HL-60 (cell line): ENCODE results near the gene IGLON5.

Source experiments
- DNase-seq, 2 experiments: peaks; one replicate each; pipeline ENCODE4 v3.0.0-alpha.2; 2010 to 2020; ENCODE audit warnings: low read depth in 1 of 2, low spot score in 1 of 2
- H3K27ac ChIP-seq: fragments of 250-450 bp; sonication (Bioruptor Pico); replicated peaks from 2 replicates; pipeline ENCODE4 v1.5.1; 2020; ENCODE audit warnings: mild to moderate bottlenecking, moderate library complexity
- H3K27me3 ChIP-seq: fragments of 250-450 bp; sonication (Bioruptor Pico); 2 replicates; pipeline ENCODE4 v1.5.1; 2021; ENCODE audit warnings: mild to moderate bottlenecking, moderate library complexity; ENCODE audit not compliant: insufficient read depth, poor library complexity, severe bottlenecking
- H3K4me3 ChIP-seq: replicated peaks from 2 replicates; pipeline ENCODE4 v1.5.1; 2011; ENCODE audit warnings: mild to moderate bottlenecking, control low read depth, low read length; ENCODE audit not compliant: insufficient read depth
- GABPA ChIP-seq: IDR thresholded peaks from 2 replicates; pipeline ENCODE4 v1.6.1; 2012; ENCODE audit warnings: low read depth
- POLR2AphosphoS5 ChIP-seq: IDR thresholded peaks from 2 replicates; pipeline ENCODE4 v1.6.1; 2012; ENCODE audit warnings: low read depth
- SPI1 ChIP-seq: IDR thresholded peaks from 2 replicates; pipeline ENCODE4 v1.6.1; 2012; ENCODE audit warnings: low read depth, mild to moderate bottlenecking, borderline replicate concordance
- TF ChIP-seq, protein P1 (sequence below): IDR thresholded peaks from 2 replicates; pipeline ENCODE4 v1.6.1; 2012; ENCODE audit warnings: low read depth; ENCODE audit not compliant: insufficient replicate concordance
- TF ChIP-seq, protein P2 (sequence below): IDR thresholded peaks from one replicate; pipeline ENCODE4 v1.5.1; 2011; ENCODE audit warnings: low read length, control low read depth, inconsistent platforms; ENCODE audit not compliant: insufficient read depth

The IGLON5 gene

DNA sequence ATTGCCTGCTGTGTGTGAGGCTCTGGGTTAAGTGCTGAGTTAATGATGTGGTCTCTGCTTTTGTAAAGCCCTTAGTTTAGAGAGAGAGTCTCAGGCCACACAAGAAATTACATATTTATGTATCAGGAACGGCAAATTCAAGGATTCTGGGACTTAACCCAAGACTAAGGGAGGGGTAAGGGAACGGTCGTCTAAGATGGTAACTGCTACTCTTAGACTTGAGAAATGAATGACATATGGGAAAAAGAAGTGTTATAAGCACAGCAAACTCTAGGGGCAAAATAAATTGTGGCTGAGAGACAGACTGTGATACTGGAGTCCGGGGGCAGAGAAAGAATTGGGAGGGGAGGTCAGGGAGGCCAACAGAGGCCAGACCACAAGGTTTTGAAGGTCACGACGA, 20.3 kb downstream of the IGLON5 start:
- no peak overlapping the region for H3K4me3 ChIP-seq
- no peak for DNase-seq
- peaks cover 8% of the 10 kb centered on the region for H3K27me3 ChIP-seq
- TF ChIP-seq, protein P1, sequence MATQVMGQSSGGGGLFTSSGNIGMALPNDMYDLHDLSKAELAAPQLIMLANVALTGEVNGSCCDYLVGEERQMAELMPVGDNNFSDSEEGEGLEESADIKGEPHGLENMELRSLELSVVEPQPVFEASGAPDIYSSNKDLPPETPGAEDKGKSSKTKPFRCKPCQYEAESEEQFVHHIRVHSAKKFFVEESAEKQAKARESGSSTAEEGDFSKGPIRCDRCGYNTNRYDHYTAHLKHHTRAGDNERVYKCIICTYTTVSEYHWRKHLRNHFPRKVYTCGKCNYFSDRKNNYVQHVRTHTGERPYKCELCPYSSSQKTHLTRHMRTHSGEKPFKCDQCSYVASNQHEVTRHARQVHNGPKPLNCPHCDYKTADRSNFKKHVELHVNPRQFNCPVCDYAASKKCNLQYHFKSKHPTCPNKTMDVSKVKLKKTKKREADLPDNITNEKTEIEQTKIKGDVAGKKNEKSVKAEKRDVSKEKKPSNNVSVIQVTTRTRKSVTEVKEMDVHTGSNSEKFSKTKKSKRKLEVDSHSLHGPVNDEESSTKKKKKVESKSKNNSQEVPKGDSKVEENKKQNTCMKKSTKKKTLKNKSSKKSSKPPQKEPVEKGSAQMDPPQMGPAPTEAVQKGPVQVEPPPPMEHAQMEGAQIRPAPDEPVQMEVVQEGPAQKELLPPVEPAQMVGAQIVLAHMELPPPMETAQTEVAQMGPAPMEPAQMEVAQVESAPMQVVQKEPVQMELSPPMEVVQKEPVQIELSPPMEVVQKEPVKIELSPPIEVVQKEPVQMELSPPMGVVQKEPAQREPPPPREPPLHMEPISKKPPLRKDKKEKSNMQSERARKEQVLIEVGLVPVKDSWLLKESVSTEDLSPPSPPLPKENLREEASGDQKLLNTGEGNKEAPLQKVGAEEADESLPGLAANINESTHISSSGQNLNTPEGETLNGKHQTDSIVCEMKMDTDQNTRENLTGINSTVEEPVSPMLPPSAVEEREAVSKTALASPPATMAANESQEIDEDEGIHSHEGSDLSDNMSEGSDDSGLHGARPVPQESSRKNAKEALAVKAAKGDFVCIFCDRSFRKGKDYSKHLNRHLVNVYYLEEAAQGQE, result no peak
- TF ChIP-seq POLR2AphosphoS5 (no peak), GABPA (no peak), SPI1 (no peak)
- TF ChIP-seq, protein P2, sequence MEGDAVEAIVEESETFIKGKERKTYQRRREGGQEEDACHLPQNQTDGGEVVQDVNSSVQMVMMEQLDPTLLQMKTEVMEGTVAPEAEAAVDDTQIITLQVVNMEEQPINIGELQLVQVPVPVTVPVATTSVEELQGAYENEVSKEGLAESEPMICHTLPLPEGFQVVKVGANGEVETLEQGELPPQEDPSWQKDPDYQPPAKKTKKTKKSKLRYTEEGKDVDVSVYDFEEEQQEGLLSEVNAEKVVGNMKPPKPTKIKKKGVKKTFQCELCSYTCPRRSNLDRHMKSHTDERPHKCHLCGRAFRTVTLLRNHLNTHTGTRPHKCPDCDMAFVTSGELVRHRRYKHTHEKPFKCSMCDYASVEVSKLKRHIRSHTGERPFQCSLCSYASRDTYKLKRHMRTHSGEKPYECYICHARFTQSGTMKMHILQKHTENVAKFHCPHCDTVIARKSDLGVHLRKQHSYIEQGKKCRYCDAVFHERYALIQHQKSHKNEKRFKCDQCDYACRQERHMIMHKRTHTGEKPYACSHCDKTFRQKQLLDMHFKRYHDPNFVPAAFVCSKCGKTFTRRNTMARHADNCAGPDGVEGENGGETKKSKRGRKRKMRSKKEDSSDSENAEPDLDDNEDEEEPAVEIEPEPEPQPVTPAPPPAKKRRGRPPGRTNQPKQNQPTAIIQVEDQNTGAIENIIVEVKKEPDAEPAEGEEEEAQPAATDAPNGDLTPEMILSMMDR, result no peak
- no peak overlapping the region for H3K27ac ChIP-seq

DNA sequence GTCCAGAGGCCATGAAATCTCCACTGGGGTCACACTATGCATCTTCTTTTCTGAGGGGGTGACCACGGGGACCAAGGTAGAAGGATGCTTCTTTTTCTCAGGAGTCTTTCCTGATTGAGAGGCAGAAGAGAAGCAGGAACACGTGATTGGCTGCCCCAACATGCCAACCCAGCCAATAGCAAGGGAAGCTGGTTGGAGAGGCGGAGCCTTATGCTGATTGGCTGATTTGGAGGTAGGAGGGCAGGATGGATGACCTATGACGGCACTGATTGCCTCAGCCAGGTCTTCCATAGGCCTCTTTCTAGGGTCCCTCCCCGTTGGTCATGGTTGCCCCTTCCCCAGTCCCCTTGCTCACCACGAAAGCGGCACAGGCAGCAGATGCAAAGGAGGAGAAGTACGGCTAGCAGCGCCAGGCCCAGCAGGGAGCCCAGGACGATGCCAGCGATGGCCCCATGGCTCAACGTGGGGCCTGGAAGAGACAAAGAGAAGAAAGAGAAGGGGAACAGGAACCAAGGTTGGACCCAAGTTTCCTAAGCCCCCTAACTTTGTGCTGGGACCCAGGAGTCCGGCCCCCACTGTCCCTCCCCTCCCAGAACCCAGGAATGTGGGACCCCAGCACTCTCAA, 22.5 kb downstream of the IGLON5 start:
- DNase-seq, result no peak
- Histone ChIP-seq H3K27ac (no peak overlapping the region), H3K27me3 (no peaks in the 10 kb centered on the region), H3K4me3 (no peak overlapping the region)
- TF ChIP-seq, protein P2, result no peak
- no peak for TF ChIP-seq SPI1
- TF ChIP-seq, protein P1, result no peak
- no peak for TF ChIP-seq GABPA
- TF ChIP-seq POLR2AphosphoS5, result no peak

DNA sequence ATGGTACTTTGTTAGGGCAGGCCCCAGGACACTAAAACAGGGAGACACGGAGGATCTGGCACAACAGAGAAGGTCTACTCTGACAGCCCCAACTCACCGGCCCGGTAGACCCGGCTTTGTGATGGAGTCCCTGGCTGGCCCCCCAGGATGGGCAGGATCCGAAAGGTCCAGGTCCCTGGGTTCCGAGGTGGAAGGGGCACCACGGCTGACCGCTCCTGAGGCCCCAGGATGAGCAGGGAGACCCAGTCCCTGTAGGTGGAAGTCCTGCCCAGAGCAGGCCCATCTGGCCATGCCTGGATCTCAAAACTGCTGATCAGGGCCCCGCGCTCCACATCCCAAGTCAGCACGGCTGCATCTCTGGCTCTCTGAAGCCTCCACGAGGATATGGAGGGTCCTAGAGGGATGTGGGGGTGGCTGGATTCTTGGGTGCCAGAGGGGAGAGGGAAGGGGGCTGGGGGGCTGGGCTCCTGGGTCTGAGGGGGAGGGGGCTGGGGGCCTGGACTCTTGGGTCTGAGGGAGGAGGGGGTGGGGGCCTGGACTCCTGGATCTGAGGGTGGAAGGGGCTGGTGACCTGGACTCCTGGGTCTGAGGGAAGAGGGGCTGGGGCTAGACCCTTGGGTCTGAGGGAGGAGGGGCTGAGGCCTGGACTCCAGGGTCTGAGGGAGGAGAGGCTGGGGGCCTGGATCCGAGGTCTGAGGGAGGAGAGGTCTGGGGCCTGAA, 25.9 kb downstream of the IGLON5 start:
- no peak for TF ChIP-seq SPI1
- H3K27me3 ChIP-seq, result no peaks in the 10 kb centered on the region
- DNase-seq, result no peak
- H3K27ac ChIP-seq, result no peak overlapping the region
- no peak overlapping the region for H3K4me3 ChIP-seq

DNA sequence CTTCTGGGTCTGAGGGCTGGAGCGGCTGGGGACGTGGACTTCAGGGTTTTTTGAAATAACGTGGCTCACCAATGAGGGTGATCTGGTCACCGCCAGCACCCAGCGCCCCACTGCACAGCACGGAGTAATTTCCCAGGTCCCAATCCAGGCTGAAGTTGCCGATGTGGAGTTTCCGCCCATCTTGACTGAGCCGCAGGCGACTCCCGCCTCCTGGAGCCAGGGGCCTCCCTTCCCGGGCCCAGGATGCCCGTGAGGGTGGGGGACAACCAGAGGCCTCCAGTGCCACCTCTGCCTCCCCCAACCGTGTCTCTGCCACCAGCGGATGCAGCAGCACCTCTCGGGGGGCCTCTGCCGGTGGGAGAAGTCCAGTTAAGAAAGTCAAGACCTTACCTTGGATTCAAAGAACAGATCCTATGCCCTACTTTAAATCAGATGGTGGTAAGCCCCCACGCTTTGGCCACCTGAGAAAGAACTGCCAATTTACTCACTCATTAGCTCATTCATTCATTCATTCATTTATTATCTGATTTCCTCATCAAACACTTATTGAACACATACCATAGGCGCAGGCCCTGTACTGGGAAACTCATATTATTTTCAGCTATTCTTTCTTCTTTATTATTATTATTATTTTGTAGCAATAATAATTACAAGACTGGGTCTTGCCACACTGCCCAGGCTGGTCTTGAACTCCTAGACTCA, 26.6 kb downstream of the IGLON5 start:
- Histone ChIP-seq H3K4me3 (no peak overlapping the region), H3K27ac (no peak overlapping the region)
- DNase-seq, result no peak

More for the DNA sequence above, 26.6 kb downstream of the IGLON5 start:
- no peaks in the 10 kb centered on the region for H3K27me3 ChIP-seq
- TF ChIP-seq, protein P2, result no peak
- TF ChIP-seq GABPA (no peak), POLR2AphosphoS5 (no peak), SPI1 (no peak)
- TF ChIP-seq, protein P1, result no peak
